HG03025 (cell line): Measurements from ENCODE around the gene IGSF9.

Source experiments
- ATAC-seq: cut with Tn5 transposase; IDR thresholded peaks from one replicate; pipeline ENCODE4 v1.9.1; 2021; ENCODE audit warnings: mild to moderate bottlenecking, moderate library complexity; ENCODE audit not compliant: unreplicated experiment, low FRiP score

Gene IGSF9

GRCh38 chr1:159945483-159946241 lies at the start of gene IGSF9:
IGSF9 (minus strand) TSS chr1:159945613; CDS start chr1:159943454, 2,159 bp downstream.
- peak; percentile 52 for ATAC-seq

GRCh38 chr1:159994896-159995295 lies 49.5 kb upstream of the IGSF9 start:
- no peak for ATAC-seq

- no peak for ATAC-seq
Measured at GRCh38 chr1:159993911-159994310, 48.5 kb upstream of the IGSF9 start.

GRCh38 chr1:159992161-159992560 lies 46.7 kb upstream of the IGSF9 start:
- no peak for ATAC-seq

GRCh38 chr1:159991513-159991912 lies 46.1 kb upstream of the IGSF9 start:
- no peak for ATAC-seq

- ATAC-seq: no peak
Measured at GRCh38 chr1:159990005-159990404, 44.6 kb upstream of the IGSF9 start.

GRCh38 chr1:159989581-159989980 lies 44.2 kb upstream of the IGSF9 start:
- ATAC-seq: no peak

- no peak for ATAC-seq
Measured at GRCh38 chr1:159988006-159988405, 42.6 kb upstream of the IGSF9 start.

GRCh38 chr1:159987186-159987585 lies 41.8 kb upstream of the IGSF9 start:
- no peak for ATAC-seq

GRCh38 chr1:159986531-159986930 lies 41.1 kb upstream of the IGSF9 start:
- ATAC-seq: no peak

- no peak for ATAC-seq
Measured at GRCh38 chr1:159986093-159986492, 40.7 kb upstream of the IGSF9 start.

GRCh38 chr1:159985473-159985872 lies 40.1 kb upstream of the IGSF9 start:
- no peak for ATAC-seq

GRCh38 chr1:159983681-159984080 lies 38.3 kb upstream of the IGSF9 start:
- ATAC-seq: no peak

GRCh38 chr1:159982280-159982679 lies 36.9 kb upstream of the IGSF9 start:
- ATAC-seq: no peak

GRCh38 chr1:159981351-159982055 lies 36.1 kb upstream of the IGSF9 start:
- no peak for ATAC-seq

GRCh38 chr1:159980786-159981185 lies 35.4 kb upstream of the IGSF9 start:
- ATAC-seq: no peak

GRCh38 chr1:159980076-159980475 lies 34.7 kb upstream of the IGSF9 start:
- no peak for ATAC-seq

GRCh38 chr1:159979257-159979656 lies 33.8 kb upstream of the IGSF9 start:
- ATAC-seq: no peak

- no peak for ATAC-seq
Measured at GRCh38 chr1:159978107-159978398, 32.6 kb upstream of the IGSF9 start.

- ATAC-seq: no peak
Measured at GRCh38 chr1:159977364-159978106, 32.1 kb upstream of the IGSF9 start.

GRCh38 chr1:159974350-159974965 lies 29.0 kb upstream of the IGSF9 start:
- ATAC-seq: no peak
